LNCaP clone FGC (cell line): ENCODE data around the gene CDK18.

Source experiments
- DNase-seq: peaks from one replicate; pipeline ENCODE4 v3.0.0-alpha.2; 2011; ENCODE audit warnings: low read depth
- H3K4me3 ChIP-seq: 2 replicates; pipeline ENCODE4 v1.5.1; 2011; ENCODE audit warnings: mild to moderate bottlenecking, low read depth, low read length, control low read depth
- CTCF ChIP-seq: IDR thresholded peaks from 2 replicates; pipeline ENCODE4 v1.5.1; 2012; ENCODE audit warnings: mild to moderate bottlenecking; ENCODE audit not compliant: control insufficient read depth, insufficient read depth; ENCODE audit errors: extremely low read depth

Gene CDK18

GRCh38 chr1:205571747-205572146, 67.3 kb downstream of the CDK18 start:
- no peak for TF ChIP-seq CTCF
- H3K4me3 ChIP-seq = no peak overlapping the region
- no peak for DNase-seq

- no peak overlapping the region for H3K4me3 ChIP-seq
- no peak for TF ChIP-seq CTCF
- no peak for DNase-seq
These were observed 68.0 kb downstream of the CDK18 start for GRCh38 chr1:205572421-205572820.

- H3K4me3 ChIP-seq = no peak overlapping the region
- DNase-seq = no peak
- no peak for TF ChIP-seq CTCF
These were observed 70.9 kb downstream of the CDK18 start for GRCh38 chr1:205575294-205575885.

GRCh38 chr1:205576011-205576410, 71.5 kb downstream of the CDK18 start:
- H3K4me3 ChIP-seq = no peak overlapping the region
- no peak for TF ChIP-seq CTCF
- no peak for DNase-seq

- H3K4me3 ChIP-seq = no peak overlapping the region
- DNase-seq = no peak
- no peak for TF ChIP-seq CTCF
These were observed 72.6 kb downstream of the CDK18 start for GRCh38 chr1:205576805-205577761.

- TF ChIP-seq CTCF = no peak
- DNase-seq = no peak
- H3K4me3 ChIP-seq = no peak overlapping the region
These were observed 73.6 kb downstream of the CDK18 start for GRCh38 chr1:205577874-205578658.
